Measurements from ENCODE around the gene MICAL3.

GRCh38 chr22:17994424-17995108 lies 29.8 kb downstream of the MICAL3 start:
- TF ChIP-seq JUN (IDR thresholded peaks at IDR 0.05) (no peak), JUNB (IDR thresholded peaks at IDR 0.05) (no peak), CTCF (IDR thresholded peaks at IDR 0.05) (no peak), KDM5A (IDR thresholded peaks at IDR 0.05) (no peak), POLR2A (IDR thresholded peaks at IDR 0.05; ENCODE audit: low read length) (no peak), ZNF302 (CRISPR knock-in tag; IDR thresholded peaks at IDR 0.05) (no peak), ZFP36 (IDR thresholded peaks at IDR 0.05; ENCODE audit: borderline replicate concordance, partially characterized antibody) (no peak), MAFK (IDR thresholded peaks at IDR 0.05; ENCODE audit: partially characterized antibody) (no peak), CBX2 (IDR thresholded peaks at IDR 0.05; ENCODE audit: borderline replicate concordance, low read depth) (no peak), RARB (CRISPR knock-in tag; IDR thresholded peaks at IDR 0.05) (no peak), RAD21 (conservative IDR thresholded peaks at IDR 0.05 in 1 of 2, IDR thresholded peaks at IDR 0.05 in 1 of 2) (no peak), ESRRA (IDR thresholded peaks at IDR 0.05; ENCODE audit: borderline replicate concordance, low read length) (no peak), E2F6 (IDR thresholded peaks at IDR 0.05; ENCODE audit: borderline replicate concordance, low read depth) (no peak)
